ENCODE data around the gene ZBED4. TPM values are rescaled to one million over a fixed set of nuclear protein-coding genes. Genes with fewer than 3 reads are reported as not detected.

Gene ZBED4
- total RNA-seq, 1 experiment from 2014 or later: 23.0 TPM

GRCh38 chr22:49812838-49813237 lies 40.8 kb upstream of the ZBED4 start:
- Mint-ChIP-seq H3K27ac (peak overlapping the region; percentile 31 to 78 (median 61); a peak in 3 of 7 replicates), H3K36me3 (ENCODE audit: insufficient read depth in 1 of 3, low read depth in 3 of 3) (peaks cover 13 to 53% (median 41%) of the 10 kb centered on the region in 3 experiments), H3K4me3 (no peak overlapping the region), H3K4me1 (no peaks in the 10 kb centered on the region), H3K27me3 (ENCODE audit: low read depth) (no peaks in the 10 kb centered on the region), H3K9me3 (no peaks in the 10 kb centered on the region)
- Histone ChIP-seq H2BK20ac (ENCODE audit: low read depth, low read length, poor library complexity, severe bottlenecking) (no peak overlapping the region), H3K79me1 (ENCODE audit: insufficient read depth, low read depth, low read length, poor library complexity, severe bottlenecking) (peaks cover 14% of the 10 kb centered on the region), H3K27ac (ENCODE audit: insufficient read length, low read depth, low read length) (no peak overlapping the region), H3K9ac (ENCODE audit: extremely low read depth, insufficient read length, low read length) (no peak overlapping the region), H3K27me3 (ENCODE audit: insufficient read depth, low read length) (no peaks in the 10 kb centered on the region), H2AK5ac (ENCODE audit: insufficient read length, low read length) (no peak overlapping the region), H4K8ac (replicated peaks; ENCODE audit: insufficient read length, low read depth, low read length) (no peak overlapping the region), H4K5ac (ENCODE audit: insufficient read length, low read depth, low read length) (no peak overlapping the region), H2BK120ac (ENCODE audit: low read depth, low read length, poor library complexity, severe bottlenecking) (no peak overlapping the region), H3K4ac (ENCODE audit: low read depth, low read length) (no peak overlapping the region), H3K18ac (ENCODE audit: insufficient read length, low read depth, low read length) (no peak overlapping the region), H4K91ac (ENCODE audit: insufficient read length, low read depth, low read length) (no peak overlapping the region), H3K23me2 (ENCODE audit: insufficient read length, low read depth, low read length, poor library complexity, severe bottlenecking) (peaks cover 2% of the 10 kb centered on the region), H3K14ac (ENCODE audit: insufficient read depth, low read length) (no peak overlapping the region), H2BK5ac (ENCODE audit: insufficient read length, low read length) (no peak overlapping the region), H3K79me2 (ENCODE audit: insufficient read depth, low read length) (peaks cover 65% of the 10 kb centered on the region), H3K4me1 (ENCODE audit: insufficient read depth, low read length) (no peaks in the 10 kb centered on the region), H2AFZ (ENCODE audit: low read length) (no peak overlapping the region), H3K23ac (ENCODE audit: insufficient read length, low read depth, low read length) (no peak overlapping the region), H4K20me1 (ENCODE audit: control insufficient read depth, insufficient read depth, insufficient read length) (no peaks in the 10 kb centered on the region), H2BK12ac (ENCODE audit: insufficient read length, low read depth, low read length) (no peak overlapping the region), H2BK15ac (ENCODE audit: low read depth, low read length) (no peak overlapping the region), H3K9me3 (ENCODE audit: control insufficient read depth, low read depth, low read length) (no peaks in the 10 kb centered on the region), H3K56ac (ENCODE audit: insufficient read length, low read depth, low read length) (no peak overlapping the region), H3T11ph (ENCODE audit: low read length) (no peak overlapping the region), H3K4me2 (ENCODE audit: insufficient read depth, insufficient read length, low read length) (no peak overlapping the region)
- DNase-seq: no peak
- WGBS (ENCODE audit: extremely low coverage, insufficient read length, low lambda C conversion rate): no CpG with 5 or more reads among the region's 11 CpGs
- TF ChIP-seq CTCF (conservative IDR thresholded peaks at IDR 0.05): no peak

Data from H9 (cell line).